ENCODE results near the gene ATP6V0A1. TPM values are rescaled to one million over a fixed set of nuclear protein-coding genes. Genes with fewer than 3 reads are reported as not detected.
A peak's percentile ranks its signal among the peaks of the same experiment; 100 is the strongest.
"Not testable (repeated sequence)": the region's sequence is repeated elsewhere in the genome, so short reads cannot be mapped to it uniquely, and the experiment has no call there.

ATP6V0A1 gene
- total and polyA plus RNA-seq, 10 donors, result 23.0 to 140 (median 110) TPM

- TF ChIP-seq POLR2AphosphoS5 (IDR thresholded peaks at IDR 0.05) (peak in 1 of 3 donors; percentile 5), POLR2A (IDR thresholded peaks at IDR 0.05) (no peak)
- Histone ChIP-seq H3K4me3 (peak overlapping the region in 7 of 8 donors; percentile 64 to 95 (median 72)), H3K27ac (peak overlapping the region; percentile 69 to 98 (median 90)), H3K4me1 (peaks cover 15 to 68% (median 36%) of the 10 kb centered on the region in 6 donors), H3K9me3 (no peaks in the 10 kb centered on the region), H3K27me3 (replicated peaks in 1 of 7) (no peaks in the 10 kb centered on the region), H3K36me3 (peaks cover 0 to 49% (median 28%) of the 10 kb centered on the region in 6 donors)
- WGBS, 5 donors, result 86 to 94% (median 90%) methylated on average over 20 to 31 of the region's 31 CpGs
- intact Hi-C loops (cut with DNase I; ENCODE audit: low total_unique reads), result no loop called here
- DNase-seq, result no peak
Observed at GRCh38 chr17:42537156-42537805, 78.6 kb downstream of the ATP6V0A1 start.

- peak overlapping the region in 2 of 8 donors; percentile 9 to 92 for H3K27ac ChIP-seq
- DNase-seq, result no peak
- H3K4me3 ChIP-seq, result no peak overlapping the region
- 90 to 95% (median 92%) methylated on average over 5 of the region's 5 CpGs for WGBS, 5 donors
- TF ChIP-seq CTCF (IDR thresholded peaks at IDR 0.05 in 8 of 11, conservative IDR thresholded peaks at IDR 0.05 in 3 of 11) (no peak), POLR2A (IDR thresholded peaks at IDR 0.05) (no peak), POLR2AphosphoS5 (IDR thresholded peaks at IDR 0.05) (no peak)
- no peaks in the 10 kb centered on the region for H3K27me3 ChIP-seq (replicated peaks in 1 of 7)
- peaks cover 0 to 56% (median 34%) of the 10 kb centered on the region in 6 donors for H3K36me3 ChIP-seq
- no peaks in the 10 kb centered on the region for H3K9me3 ChIP-seq
- peaks cover 15 to 62% (median 32%) of the 10 kb centered on the region in 6 donors for H3K4me1 ChIP-seq
- intact Hi-C loops (cut with DNase I; ENCODE audit: low total_unique reads), result no loop called here
Observed at GRCh38 chr17:42537826-42538451, 79.3 kb downstream of the ATP6V0A1 start.

GRCh38 chr17:42538482-42538881, 79.8 kb downstream of the ATP6V0A1 start:
- intact Hi-C loops (cut with DNase I; ENCODE audit: low total_unique reads), result no loop called here
- 94 to 97% (median 96%) methylated on average over 13 to 14 of the region's 14 CpGs for WGBS, 5 donors
- Histone ChIP-seq H3K4me3 (no peak overlapping the region), H3K27ac (peak overlapping the region in 1 of 8 donors; percentile 9), H3K36me3 (peaks cover 0 to 61% (median 40%) of the 10 kb centered on the region in 6 donors), H3K27me3 (replicated peaks in 1 of 7) (no peaks in the 10 kb centered on the region), H3K4me1 (peaks cover 15 to 56% (median 28%) of the 10 kb centered on the region in 6 donors), H3K9me3 (no peaks in the 10 kb centered on the region)
- no peak for TF ChIP-seq CTCF (IDR thresholded peaks at IDR 0.05 in 8 of 11, conservative IDR thresholded peaks at IDR 0.05 in 3 of 11)
- TF ChIP-seq POLR2A (IDR thresholded peaks at IDR 0.05), result no peak
- TF ChIP-seq POLR2AphosphoS5 (IDR thresholded peaks at IDR 0.05), result no peak
- DNase-seq, result no peak

GRCh38 chr17:42540558-42540957, 81.9 kb downstream of the ATP6V0A1 start:
- H3K27ac ChIP-seq; H3K27me3 ChIP-seq (replicated peaks in 1 of 7); H3K9me3 ChIP-seq; intact Hi-C loops (cut with DNase I; ENCODE audit: low total_unique reads); DNase-seq; H3K4me3 ChIP-seq: not testable (repeated sequence)
- peaks cover 0 to 82% (median 46%) of the 10 kb centered on the region in 6 donors for H3K36me3 ChIP-seq
- 86 to 92% (median 90%) methylated on average over 4 of the region's 4 CpGs for whole genome bisulfite sequencing, 5 donors
- H3K4me1 ChIP-seq, result peaks cover 10 to 44% (median 21%) of the 10 kb centered on the region in 6 donors

Measured in spleen (tissue), 11 donors.